IPS DF 4.7 (cell line): ENCODE data around the gene KCTD14.
"Not testable (repeated sequence)": the region's sequence is repeated elsewhere in the genome, so short reads cannot be mapped to it uniquely, and the experiment has no call there.

Experiments
- DNase-seq: peaks from one replicate; pipeline ENCODE4 v3.0.0-alpha.2; 2013; ENCODE audit warnings: low spot score; ENCODE audit errors: extremely low read depth

KCTD14 gene

GRCh38 chr11:78022397-78023396, at the start of gene KCTD14:
Gene KCTD14, minus strand, starts transcription at chr11:78023276. Its CDS starts 27 bp downstream, at chr11:78023249.
- no peak for DNase-seq

GRCh38 chr11:78072455-78072854, 49.4 kb upstream of the KCTD14 start:
- DNase-seq = no peak

GRCh38 chr11:78071717-78072116, 48.6 kb upstream of the KCTD14 start:
- no peak for DNase-seq

- DNase-seq = no peak
These were observed 47.5 kb upstream of the KCTD14 start for GRCh38 chr11:78070621-78071020.

GRCh38 chr11:78069465-78069864, 46.4 kb upstream of the KCTD14 start:
- DNase-seq = no peak

GRCh38 chr11:78067704-78068103, 44.6 kb upstream of the KCTD14 start:
- no peak for DNase-seq

- no peak for DNase-seq
These were observed 43.4 kb upstream of the KCTD14 start for GRCh38 chr11:78066471-78066870.

- no peak for DNase-seq
These were observed 42.1 kb upstream of the KCTD14 start for GRCh38 chr11:78065203-78065602.

GRCh38 chr11:78063440-78064181, 40.5 kb upstream of the KCTD14 start, which contains the start of gene THRSP:
Gene THRSP, plus strand, starts transcription at chr11:78063861. Its CDS starts 21 bp downstream, at chr11:78063882.
- DNase-seq = no peak

GRCh38 chr11:78062671-78063070, 39.6 kb upstream of the KCTD14 start:
- DNase-seq = no peak

- no peak for DNase-seq
These were observed 38.8 kb upstream of the KCTD14 start for GRCh38 chr11:78061921-78062311.

GRCh38 chr11:78061088-78061920, 38.2 kb upstream of the KCTD14 start:
- DNase-seq = no peak

GRCh38 chr11:78060533-78060932, 37.5 kb upstream of the KCTD14 start:
- DNase-seq = no peak

- DNase-seq = not testable (repeated sequence)
These were observed 36.8 kb upstream of the KCTD14 start for GRCh38 chr11:78059749-78060328.

- no peak for DNase-seq
These were observed 34.5 kb upstream of the KCTD14 start for GRCh38 chr11:78057462-78058055.

- DNase-seq = no peak
These were observed 33.0 kb upstream of the KCTD14 start for GRCh38 chr11:78056093-78056492.

GRCh38 chr11:78054971-78055370, 31.9 kb upstream of the KCTD14 start:
- DNase-seq = no peak

GRCh38 chr11:78050964-78051831, 28.1 kb upstream of the KCTD14 start:
- no peak for DNase-seq

GRCh38 chr11:78049348-78049747, 26.3 kb upstream of the KCTD14 start:
- DNase-seq = no peak

- DNase-seq = no peak
These were observed 25.5 kb upstream of the KCTD14 start for GRCh38 chr11:78048561-78048960.
